ENCODE data around the gene PEX7.

DNA sequence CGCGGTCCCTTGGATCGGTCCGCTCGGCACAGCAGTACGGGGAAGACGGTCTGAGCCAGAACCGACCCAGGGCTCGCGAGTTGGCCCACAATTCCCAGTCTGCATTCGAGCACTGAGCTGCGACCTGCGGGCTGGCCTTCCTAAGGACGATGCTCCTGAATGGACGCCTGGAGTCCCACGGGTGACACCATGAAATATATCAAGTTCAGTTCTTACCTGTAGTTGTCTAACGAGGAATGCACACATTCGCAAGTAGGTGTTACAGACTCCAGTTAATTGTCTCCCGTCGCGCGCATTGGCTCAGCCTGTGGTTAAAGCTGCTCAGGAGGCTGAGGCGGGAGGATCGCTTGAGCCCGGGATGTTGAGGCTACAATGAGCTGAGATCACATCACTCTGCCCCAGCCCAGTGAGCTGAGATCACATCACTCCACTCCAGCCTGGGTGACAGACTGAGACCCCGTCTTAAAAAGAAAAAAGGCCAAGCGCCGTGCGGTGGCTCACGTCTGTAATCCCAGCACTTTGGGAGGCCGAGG is 802 bp downstream of the PEX7 start:
- TF ChIP-seq CTCF (conservative IDR thresholded peaks at IDR 0.05): no peak
- TF ChIP-seq ZFX (IDR thresholded peaks at IDR 0.05): no peak

Measured in C4-2B (cell line).